ENCODE results near the gene RGS12.

Gene RGS12

GRCh38 chr4:3332498-3332897 is 39.7 kb downstream of the RGS12 start:
- no peak for DNase-seq (ENCODE audit: low spot score)

- DNase-seq (ENCODE audit: low spot score): no peak
Measured at GRCh38 chr4:3334316-3334715, 41.5 kb downstream of the RGS12 start.

DNA sequence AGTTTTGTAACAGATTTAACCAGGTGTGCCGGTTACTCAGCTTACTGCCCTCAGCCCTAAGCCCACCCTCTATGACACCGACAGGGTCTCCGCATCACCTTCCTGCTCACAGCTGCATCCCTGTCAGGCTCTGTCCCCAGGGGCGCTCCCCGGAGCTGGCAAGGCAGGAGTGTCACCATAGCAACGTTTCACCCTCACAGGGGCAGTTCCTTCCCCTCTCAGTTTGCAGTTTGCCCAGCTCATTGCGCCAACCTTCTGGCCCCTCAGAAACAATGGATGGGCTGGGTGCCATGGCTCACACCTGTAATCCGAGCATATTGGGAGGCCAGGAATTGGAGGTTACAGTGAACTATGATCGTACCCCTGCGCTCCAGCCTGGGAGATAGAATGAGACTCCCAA is 42.6 kb downstream of the RGS12 start:
- DNase-seq (ENCODE audit: low spot score): no peak

DNA sequence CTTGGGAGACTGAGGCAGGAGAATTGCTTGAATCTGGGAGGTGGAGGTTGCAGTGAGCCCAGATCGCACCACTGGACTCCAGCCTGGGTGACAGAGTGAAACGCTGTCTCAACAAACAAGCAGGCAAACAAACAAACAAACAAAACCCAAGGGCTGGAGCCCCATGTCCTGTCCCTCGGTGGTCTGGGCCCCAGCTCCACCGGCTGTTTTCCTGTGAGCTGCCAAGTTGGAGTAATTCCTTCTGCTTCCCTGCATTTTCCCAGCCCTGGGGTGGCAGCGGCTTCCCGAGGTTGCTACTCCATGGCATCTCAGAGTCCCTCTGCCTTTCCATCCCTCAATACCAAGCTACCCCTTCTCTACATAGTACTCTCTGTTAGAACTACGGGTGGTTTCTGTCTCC is 43.2 kb downstream of the RGS12 start:
- no peak for DNase-seq (ENCODE audit: low spot score)

- DNase-seq (ENCODE audit: low spot score): no peak
Measured at GRCh38 chr4:3336382-3337356, 43.8 kb downstream of the RGS12 start.

DNA sequence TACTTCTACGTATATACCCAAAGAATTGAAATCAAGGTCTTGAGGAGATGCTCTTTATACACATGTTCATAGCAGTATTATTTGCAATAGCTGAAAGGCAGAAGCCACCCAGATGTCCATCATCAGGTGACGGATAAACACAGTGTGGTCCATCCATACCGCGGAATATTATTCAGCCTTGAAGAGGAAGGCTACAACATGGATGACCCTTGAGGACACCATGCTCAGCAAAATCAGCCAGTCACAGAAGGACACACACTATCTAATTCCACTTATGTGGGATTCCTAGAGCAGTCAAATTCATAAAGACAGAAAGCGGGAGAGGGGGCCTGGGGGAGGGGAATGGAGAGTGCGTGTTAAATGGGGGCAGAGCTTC is 44.5 kb downstream of the RGS12 start:
- no peak for DNase-seq (ENCODE audit: low spot score)

GRCh38 chr4:3337811-3338210 is 45.0 kb downstream of the RGS12 start:
- no peak for DNase-seq (ENCODE audit: low spot score)

- no peak for DNase-seq (ENCODE audit: low spot score)
Measured at GRCh38 chr4:3338321-3338838, 45.6 kb downstream of the RGS12 start.

GRCh38 chr4:3338976-3339531 is 46.2 kb downstream of the RGS12 start:
- no peak for DNase-seq (ENCODE audit: low spot score)

DNA sequence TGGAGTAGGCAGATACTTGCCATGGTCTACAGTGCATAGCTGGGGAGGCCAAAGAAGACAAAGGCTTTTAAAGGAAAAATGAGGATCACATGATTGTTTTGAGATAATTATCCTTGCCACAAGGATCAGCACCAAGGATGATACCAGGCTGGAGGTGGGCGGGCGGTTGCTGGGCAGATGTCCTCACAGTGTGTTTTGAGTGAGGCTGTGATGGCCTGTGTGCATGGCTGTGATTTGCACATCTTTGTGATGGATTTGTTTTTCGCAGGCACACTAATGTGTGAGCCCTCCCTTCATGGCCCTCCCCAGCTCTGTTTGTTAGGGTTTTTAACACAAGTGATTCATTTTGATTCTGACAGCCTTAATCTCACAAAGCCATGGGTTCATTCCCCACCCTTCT is 46.8 kb downstream of the RGS12 start:
- DNase-seq (ENCODE audit: low spot score): no peak

DNA sequence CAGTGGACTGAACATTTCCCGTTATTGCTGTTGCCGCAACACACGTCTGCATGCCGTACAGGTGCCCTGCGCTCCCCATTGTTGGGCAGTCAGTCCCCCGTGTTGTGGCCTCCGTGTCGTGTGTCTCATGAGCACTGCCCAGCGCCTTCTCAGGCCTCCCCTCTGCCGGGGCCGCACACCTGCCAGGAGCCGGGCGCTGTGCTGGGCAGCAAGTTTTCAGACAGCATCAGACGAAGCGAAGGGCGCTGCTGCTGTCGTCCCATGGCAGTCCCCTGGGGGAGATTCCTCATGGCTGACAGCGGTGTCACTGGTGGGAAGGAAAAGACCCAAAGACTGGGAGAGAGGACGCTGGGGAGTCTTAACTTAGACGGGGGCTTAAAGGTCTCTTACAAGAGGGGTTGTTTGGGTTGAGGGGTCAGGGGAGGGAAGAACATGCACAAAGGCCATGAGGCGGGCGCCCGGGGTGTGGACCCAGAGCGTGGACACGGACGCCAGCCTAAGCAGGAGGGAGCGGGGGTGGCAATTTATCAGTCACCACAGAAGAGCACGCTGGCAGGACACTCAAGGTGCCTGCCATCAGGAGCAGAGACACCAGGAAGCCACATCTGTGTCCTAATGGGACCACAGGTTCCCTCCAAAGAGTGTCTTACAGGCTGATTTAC is 47.3 kb downstream of the RGS12 start:
- DNase-seq (ENCODE audit: low spot score): no peak

DNA sequence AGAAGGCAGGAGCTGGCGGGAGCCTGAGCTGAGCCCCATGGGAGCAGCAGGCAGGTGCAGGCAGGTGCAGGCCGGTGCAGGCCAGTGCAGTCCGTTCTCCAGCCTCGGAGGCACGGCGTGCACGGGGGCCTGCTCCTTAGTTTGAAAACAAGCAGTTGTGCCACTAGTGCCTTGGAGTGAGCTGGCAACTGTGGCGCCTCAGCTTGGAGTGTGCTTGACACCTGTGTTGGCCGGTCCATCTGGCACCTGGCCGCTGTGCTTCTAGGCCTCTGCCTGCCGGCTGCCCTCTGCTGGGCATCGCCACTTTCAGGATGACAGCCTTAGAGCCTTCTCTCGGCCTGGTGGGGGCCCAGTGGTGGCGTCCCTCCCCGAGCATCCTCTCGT is 47.9 kb downstream of the RGS12 start:
- no peak for DNase-seq (ENCODE audit: low spot score)

DNA sequence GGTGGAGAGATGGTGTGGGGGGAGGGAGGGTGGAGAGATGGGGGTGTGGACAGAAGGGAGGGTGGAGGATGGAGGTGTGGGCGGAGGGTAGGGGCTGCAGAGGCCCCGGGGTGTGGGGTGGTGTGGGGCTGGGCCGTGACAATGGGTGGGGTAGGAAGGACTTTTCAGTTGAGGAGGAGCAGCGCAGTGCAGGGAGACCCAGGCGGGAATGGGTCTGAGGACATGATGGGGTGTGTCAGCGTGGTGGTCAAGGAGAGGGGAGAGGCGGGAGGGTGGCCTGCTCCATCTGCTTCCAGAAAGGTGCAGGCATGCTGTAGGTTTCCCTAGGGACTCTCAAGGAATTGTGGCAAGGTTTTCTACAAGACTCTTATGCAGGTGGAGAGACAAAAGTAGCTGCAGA is 48.9 kb downstream of the RGS12 start:
- DNase-seq (ENCODE audit: low spot score): no peak

DNA sequence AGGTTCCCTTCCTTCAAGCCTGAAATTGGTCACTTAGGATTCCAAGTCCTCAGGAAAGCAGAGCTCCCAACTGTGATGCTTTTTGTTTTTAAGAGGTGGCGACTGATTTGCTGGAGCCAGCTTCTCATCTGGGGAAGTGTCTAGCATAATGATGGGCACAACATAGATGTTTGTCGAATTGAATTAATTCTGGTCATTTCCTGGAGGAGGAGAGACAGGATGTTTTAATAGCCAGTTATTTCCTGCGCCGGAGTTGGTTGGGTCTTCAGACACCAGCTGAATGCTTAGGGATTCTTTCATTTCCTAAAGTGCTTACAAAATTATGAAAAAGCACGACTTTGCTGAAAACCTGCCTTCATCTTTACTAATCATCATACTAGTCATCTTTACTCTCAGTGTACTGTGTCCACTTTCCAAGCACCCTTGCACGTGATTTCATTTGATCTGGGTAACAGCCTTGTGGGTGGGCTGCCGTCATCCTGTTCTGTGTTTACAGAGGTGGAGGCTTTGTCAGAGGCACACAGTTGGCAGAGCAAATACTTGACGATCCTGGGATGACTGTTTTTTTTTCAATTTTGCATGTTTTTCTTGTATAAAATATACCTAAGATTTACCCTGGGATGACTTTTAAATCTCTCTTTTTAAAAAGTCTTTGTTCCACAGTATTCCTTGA is 49.5 kb downstream of the RGS12 start:
- peak; percentile 6 for DNase-seq (ENCODE audit: low spot score)

Measured in RKO (cell line).